NCI-H2227 (cell line): ENCODE data around the gene ANGPTL8.

Experiments
- DNase-seq: peaks from one replicate; lab custom pipeline; 2025; ENCODE audit not compliant: unreplicated experiment; lab: John Stamatoyannopoulos, UW

The ANGPTL8 gene

DNA sequence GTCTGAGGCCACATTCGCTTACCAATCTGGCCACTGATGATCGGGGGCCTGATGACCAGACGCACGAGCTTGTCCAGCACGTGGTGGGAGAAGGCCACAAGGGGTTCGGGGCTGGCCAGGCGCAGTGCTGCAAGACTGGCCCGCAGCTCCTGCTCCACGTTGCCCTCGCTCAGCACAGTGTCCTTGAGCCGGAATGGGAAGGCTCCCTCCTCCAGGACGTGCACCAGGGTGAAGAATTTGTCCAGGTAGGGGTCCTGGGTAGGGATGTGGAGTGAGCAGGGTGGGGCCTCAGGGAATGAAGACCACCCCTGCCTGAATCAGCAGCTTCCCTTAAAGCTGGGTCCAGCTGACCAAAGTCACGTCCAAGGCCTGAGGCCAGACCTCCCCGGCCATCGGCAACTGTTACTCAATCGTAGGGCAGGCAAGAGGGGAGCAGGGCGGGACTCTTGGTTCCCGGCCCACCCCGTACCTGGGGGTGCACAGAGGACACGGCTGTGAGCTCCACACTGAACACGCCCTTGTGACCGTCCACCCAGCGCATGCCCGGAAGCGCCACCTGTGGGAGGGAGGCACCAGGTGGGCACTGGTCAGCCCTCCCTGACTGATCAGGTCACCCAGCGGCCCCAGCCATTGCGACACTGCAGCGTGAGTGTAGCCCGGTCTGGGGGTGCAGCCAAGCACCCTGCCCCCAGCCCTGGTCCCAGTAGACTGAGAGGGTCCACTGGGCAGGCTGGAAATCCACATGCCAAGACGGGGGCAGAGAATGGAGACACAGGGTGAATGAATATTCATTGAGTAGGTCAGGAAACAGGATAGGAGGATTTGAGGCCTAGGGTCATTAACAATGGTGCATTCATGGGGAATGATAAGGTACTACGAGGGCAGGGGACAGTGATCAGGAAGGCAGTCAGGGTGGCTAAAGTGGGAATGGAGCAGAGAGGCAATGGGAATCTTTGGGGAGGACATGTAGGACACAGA lies 2.8 kb upstream of the ANGPTL8 start:
- DNase-seq: no peak

DNA sequence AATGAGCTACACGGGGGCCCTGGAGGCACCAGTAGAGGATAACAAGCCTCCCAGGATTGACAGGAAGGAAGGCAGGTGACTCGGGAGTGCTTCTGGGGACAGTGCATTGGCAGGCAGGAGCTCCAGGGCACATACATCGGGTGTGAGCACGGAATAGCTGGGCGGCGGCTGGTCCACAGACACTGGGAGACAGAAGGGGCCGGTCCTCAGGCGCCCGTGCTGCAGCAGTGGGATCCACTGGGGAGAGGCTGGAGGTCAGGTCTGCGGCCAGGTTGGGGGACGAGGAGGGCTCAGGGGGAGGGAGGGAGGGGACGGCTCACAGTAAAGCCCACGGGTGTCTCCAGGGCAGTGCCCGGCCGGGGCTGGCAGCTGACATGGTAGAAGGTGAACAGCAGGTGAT lies 2.1 kb upstream of the ANGPTL8 start:
- no peak for DNase-seq

DNA sequence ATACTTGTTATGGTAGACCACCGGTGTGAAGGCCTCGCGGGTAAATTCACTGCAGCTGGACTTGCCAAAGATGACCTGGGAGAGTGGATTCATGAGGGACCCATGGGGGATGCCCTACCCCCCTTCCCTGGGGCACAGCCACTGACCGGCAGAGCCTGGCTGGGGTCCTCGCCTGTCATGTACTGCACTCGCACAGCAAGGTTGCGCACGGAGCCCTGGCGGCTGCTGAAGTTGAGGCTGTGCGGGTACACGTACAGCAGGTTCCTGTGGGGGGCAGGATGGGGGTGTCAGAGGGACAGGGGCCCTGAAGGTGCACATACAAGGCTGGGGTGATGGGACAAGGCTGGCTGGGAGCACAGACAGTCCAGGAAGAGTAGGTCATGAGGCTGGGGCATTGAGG lies 1.4 kb upstream of the ANGPTL8 start:
- DNase-seq: no peak

DNA sequence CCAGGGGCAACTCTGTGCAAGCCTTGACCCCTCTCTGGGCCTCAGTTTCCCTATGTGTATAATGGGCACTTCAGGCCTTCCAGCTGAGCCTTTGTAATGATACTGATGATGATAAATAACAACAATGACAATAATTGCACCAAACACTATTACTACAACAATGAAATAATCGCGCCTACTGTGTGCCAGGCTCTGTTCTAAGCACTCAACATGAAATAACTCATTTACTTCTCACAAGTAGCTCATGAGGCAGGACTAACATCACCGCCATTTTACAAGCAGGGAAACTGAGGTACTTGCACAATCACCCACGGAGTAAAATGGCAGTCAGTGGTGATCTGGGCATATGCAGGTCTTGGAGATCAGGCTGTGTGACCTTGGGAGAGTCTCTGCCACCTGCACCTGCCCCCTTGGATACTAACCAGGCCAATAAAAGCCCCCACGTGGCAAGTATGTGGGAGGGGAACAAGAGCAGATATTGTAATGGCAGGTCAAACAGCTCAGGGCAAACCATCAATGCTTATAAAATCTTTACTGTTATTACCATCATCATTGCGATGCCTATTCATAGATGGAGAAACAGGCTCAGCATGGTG lies 540 bp upstream of the ANGPTL8 start:
- DNase-seq: no peak

DNA sequence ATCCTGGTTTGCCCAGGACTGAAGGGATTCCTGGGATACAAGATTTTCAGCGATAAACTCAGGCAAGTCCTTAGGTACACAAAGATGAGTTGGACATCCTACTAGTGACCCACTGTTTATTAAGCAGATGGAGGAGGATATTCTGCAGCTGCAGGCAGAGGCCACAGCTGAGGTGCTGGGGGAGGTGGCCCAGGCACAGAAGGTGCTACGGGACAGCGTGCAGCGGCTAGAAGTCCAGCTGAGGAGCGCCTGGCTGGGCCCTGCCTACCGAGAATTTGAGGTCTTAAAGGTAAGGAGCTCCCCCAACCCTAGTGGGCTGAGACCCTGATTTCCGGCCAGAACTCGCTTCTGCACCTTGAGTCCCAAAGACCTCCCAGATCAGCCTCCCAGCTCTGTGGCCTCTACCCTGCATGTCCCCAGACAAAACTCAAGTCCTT lies 607 bp downstream of the ANGPTL8 start:
- no peak for DNase-seq

DNA sequence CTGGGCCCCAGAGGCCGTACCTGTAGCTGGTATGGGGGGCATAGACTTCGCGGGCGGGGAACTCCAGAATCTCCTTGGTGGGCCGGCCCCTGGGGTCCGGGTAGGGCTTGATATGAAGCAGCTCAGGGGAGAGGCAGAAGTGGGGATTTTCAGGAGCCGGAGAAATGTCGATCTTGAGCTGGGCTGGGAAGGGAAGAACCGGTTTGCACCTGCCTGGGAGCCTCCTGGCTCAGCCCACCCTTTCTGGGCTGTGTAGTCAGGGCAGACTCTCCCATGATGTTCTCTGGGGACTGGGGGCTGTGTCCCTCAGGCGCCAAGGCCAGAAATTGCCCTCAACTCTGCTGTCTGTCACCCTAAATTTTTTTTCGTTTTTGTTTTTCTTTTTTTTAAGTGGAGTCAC lies 2.6 kb downstream of the ANGPTL8 start:
- DNase-seq: no peak

DNA sequence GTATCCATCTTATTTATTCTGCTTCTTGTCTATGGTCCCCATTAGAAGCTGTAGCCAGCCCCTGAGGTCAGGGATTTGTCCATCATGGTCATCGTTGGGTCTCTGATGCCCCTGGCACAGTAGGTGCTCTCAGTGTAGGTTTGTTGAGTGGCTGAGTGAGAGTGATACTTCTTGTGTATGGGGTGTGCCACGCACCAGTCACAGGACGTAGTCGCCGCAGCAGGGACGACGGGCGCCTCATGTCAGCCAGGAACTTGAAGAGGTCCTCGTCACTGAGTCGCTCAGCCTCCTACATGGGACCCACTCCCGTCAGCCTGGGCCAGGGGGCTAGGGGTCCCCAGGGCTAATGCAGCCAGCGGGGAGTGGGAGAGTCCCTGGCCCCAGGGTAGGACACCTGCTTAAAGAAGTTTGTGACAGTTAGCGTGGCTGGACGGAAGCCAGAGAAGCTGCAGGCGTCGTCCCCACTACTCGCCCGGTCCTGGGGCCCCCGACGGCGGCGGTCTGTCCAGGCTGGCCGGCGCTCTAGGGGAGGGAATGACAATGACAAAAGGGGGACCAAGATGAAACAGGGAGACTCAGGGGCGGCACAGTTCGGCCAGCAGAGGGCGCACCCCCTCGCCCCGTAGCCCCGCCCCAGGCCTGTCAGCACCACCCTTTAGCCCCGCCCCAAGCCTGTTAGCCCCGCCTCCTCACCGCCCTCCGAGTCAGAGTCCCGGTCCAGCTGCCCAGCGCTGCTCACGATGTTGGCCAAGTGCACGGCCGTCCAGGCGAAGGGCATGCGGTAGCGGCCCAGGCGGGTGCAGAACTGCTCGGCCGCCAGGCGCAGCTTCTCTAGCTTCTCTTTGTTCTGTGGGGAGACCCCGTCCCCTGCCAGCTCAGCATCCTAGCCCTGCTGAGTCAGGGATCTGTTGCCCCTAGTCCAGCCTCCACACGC lies 3.7 kb downstream of the ANGPTL8 start:
- peak; percentile 22 for DNase-seq

DNA sequence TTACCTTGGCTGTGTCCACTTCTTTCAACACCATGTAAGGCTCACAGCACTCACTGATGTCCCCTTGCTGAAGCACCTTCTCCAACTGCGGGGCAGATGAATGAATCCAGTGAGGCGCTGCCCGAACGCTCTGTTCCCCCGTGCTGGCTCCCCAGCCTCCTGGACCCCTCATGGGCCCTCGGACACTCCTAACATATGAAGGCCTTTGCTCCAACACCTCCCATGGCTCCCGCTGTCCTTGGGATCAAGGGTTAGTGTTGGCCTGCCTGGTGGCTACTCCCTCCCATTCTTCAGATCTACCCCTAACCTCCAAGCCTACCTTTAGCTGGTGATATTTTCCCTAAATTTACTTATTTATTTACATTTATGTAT lies 4.4 kb downstream of the ANGPTL8 start:
- no peak for DNase-seq

DNA sequence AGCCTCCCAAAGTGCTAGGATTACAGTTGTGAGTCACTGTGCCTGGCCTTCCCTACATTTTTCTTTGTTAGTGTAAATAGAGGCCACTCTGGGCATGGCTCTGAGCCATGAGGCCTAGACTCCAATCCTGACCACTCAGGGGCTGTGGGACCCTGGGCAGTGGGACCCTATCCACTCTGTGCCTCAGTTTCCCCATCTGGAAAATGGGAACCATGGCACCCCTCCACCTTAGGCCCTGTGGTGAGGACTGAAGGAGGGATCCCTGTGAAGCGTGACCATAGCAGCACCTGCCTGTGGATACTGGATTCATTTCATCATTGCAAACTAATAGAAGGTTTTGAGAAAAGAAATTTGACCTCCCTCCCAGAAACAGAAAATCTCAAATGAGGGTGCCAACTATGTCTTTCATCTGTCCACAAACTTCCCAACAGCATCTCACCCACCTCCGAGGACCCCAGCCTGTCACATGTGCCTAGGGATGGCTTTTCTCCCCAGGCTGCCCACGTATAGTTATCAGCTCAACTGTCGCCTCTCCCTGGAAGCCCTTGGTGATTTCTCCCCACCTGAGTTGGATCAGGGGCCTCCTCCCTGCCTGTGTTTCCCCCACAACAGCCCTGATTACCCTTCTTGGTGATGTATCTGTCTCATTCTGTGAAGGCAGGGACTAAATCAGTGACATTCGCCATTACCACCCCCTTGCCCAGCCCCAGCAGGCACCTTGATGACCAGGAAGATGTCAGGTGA lies 5.6 kb downstream of the ANGPTL8 start:
- no peak for DNase-seq

DNA sequence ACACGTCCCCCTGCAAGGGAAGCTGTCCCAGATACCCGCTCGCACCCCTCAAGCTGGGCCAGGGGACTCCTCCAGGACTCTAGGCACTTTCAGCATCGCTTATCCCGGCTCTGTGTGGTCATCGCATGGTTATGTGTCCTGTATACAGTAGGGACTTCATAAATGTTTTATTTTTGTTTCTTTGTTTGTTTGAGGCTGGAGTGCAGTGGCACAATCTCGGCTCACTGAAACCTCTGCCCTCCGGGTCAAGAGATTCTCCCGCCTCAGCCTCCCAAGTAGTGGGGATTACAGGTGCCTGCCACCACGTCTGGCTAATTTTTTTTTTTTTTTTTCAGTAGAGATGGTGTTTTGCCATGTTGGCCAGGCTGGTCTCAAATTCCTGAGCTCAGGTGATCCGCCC lies 7.5 kb downstream of the ANGPTL8 start:
- DNase-seq: no peak

DNA sequence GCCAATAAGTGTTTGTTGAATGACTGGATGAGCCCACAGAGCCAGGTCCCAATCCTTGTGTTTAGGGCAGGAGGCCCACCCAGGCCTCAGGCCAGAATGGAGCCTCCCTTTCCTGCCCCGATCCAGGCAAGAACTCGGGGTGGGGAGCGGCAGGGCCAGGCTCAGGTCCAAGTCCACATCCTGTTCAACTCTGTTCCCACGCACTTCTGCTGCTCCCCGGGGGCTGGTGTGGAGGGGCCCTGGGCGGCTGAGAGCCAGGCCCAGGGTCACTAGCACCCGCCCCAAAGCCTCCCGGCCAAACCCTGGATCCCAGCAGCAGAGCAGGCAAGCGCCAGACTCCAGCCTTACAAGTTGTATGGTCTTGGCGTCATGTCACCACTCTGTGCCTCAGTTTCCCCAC lies 8.0 kb downstream of the ANGPTL8 start:
- DNase-seq: no peak

DNA sequence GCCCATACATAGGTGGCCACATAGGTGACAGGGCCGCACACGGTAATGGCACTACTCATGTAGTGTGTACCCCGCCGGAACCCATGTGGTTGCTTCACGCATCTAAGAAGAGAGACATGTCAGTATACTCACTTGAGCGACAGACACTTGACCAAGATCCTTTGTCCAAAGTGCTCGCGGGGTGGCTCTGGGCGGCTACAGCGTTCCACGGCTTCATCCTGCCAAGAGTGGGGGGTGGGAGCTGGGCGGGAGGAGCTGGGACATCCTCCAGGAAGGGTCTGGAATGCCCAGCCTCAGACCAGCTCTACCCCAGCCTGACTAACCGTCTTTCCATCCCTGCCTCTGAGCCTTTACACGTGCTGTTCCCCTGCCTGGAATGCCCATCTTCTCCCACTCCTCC lies 8.5 kb downstream of the ANGPTL8 start:
- no peak for DNase-seq

DNA sequence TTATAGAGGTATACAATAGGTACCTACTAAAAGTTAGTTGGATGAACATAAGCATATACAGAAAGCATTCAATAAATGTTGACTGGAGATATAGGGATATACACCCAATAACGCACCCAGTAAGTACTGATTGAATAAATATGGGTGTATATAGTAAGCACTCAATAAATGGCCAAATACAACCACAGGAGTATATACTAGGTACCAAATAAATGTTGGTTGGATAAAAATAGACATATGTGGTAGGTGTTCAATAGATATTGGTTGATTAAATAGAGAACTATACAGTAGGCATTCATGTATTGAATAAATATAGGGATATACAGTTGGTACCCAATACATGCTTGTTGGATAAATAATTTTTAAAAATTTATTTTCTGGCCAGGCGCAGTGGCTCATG lies 9.4 kb downstream of the ANGPTL8 start:
- no peak for DNase-seq

DNA sequence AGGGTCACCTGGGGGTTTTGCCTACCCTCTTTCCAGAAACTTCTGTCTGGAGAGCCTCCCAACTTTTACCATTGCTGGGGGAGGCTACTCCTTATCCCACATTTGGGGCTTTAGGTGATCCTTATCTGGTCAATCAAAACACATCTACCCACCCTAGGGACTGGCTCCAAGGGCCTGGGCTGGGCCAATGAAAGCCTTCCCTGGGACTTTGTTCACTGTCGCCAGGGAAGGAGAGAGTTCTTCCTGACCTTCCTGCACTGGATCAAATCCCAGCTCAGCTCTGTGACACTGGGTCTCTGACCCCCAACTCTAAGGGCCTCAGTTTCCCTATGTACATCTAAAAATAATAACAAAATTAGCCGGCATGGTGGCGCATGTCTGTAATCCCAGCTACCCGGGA lies 11.8 kb downstream of the ANGPTL8 start:
- DNase-seq: no peak

DNA sequence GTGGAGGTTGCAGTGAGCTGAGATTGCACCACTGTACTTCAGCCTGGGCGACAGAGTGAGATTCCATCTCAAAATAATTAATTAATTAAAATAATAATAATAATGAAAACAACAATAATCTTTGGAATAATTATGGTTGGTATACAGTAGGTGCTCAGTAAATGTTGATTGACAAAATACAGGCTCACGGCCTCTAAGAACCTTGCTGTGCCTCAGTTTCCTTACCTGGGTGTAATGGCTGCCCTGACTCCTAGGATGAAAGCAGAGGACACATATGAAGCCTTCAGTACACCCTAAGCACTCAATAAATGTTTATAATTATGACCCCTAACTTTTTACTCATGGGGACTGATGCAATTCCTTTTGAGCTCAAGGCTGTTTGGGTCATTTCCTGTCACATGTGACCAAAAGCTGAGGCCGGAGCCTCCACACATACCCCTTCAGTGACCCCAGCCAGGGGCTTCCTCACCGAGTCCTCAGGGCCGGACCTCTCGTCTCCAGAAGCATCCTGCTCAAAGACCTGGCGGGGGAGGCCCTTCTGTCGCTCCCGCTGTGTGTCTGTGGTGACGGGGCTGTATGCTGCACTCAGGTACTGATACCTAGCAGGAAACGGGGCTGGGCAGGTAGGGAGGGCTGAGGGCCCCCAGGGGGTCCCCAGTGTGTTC lies 12.4 kb downstream of the ANGPTL8 start:
- no peak for DNase-seq

DNA sequence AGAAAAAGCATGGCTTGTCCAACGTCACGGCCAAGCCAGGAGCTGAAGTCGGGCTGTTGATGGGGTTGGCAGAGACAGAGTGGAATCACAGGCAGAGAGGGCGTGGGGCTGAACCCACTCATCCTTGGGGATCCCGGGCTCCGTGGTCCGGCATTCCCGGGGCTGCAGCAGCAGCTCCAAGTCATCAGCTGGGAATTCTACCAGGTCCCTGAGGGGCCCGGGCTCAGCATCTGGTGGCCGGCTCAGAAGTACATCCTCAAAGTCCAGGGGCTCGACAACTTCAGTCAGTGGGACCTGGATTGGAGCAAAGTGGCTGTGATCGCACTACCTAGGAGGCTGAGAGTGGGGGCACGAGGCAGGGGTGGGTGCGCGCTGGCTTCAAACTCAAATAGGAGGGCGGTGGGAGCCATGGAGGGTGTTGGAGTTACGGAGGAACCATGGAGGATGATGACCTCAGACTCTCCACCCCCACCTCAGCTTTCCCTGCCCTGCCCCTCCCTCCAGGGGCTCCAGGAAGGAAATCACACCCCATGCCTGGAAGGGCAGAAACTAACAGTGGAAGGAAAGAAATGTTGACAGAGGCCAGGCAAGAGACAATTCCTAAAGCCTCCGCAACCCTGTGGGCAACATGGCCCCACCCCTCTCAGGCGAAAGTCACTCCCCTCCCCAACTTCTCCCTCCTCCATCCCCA lies 13.4 kb downstream of the ANGPTL8 start:
- no peak for DNase-seq

DNA sequence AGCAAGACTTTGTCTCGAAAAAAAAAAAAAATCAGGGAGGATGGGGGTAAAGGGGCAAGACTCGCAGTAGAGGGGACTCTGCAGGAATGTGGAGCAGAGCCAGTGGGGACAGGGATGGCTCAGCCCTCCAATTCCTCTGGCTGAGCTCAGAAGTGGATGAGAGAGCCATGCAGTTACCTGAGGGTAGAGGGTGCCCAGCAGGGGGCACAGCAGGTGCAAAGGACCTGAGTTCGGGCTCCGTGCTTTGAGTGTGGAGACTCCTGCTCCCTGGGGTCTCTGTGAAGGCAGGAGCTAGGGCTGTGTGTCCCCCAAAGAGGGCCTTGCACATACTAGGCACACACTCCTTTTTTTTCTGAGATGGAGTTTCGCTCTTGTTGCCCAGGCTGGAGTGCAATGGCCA lies 15.2 kb downstream of the ANGPTL8 start:
- no peak for DNase-seq

DNA sequence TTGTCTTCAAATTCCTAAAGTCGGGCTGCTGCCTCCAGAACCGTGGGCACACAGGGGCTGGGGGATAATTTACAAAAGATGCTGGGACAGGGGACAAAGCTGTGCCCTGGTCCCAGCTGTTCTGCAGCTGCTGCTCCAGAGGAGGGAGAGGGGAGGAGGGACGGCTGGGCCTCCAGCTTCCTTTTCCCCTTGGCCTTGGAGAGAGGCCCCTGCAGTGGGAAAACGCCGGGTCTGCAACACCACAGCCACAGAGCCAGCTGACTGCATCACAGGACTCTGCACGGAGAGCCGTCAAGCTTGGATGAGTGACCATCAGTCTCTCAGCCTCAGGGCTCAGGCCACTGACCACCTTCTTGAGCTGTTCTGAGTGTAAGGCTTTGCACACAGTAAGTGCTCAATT lies 16.8 kb downstream of the ANGPTL8 start:
- DNase-seq: peak; percentile 9

DNA sequence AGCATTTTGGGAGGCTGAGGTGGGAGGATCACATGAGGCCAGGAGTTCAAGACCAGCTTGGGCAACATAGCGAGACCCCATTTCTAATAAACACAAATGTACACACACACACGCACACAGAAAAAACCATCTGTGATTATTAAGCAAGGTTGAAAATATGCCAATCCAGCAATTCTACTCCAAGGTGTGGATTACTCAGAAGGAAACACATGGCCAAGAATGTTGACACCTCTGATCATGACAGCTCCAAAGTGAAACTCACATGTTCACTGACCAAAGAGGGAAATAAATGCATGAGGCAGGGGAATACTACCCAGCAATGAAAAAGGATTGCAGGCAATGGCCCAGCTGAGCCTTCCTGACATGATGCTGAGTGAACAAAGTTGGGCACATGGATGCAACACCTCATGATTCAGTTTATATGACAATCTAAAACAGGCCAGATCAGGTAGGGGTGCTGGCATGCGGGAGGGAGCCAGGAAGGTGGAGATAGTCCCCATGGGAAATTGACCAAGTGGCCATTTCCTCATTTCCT lies 18.5 kb downstream of the ANGPTL8 start:
- no peak for DNase-seq
